H9 (cell line): ENCODE data around the gene C2CD2. TPM values are rescaled to one million over a fixed set of nuclear protein-coding genes. Genes with fewer than 3 reads are reported as not detected.

Experiments used
- DNase-seq: peaks from one replicate; pipeline ENCODE4 v3.0.0-alpha.2; 2017
- H2AFZ ChIP-seq: one replicate; pipeline ENCODE4 v1.6.1; 2013; ENCODE audit warnings: mild to moderate bottlenecking, low read length, control low read depth, moderate library complexity
- H2AK5ac ChIP-seq: 2 replicates; pipeline ENCODE4 v1.6.1; 2013; ENCODE audit warnings: low read length, control low read depth, mixed read lengths; ENCODE audit not compliant: insufficient read length
- H2BK120ac ChIP-seq: one replicate; pipeline ENCODE4 v1.6.1; 2013; ENCODE audit warnings: low read depth, mild to moderate bottlenecking, low read length, control low read depth, inconsistent platforms; ENCODE audit not compliant: poor library complexity, severe bottlenecking
- H2BK12ac ChIP-seq: 2 replicates; pipeline ENCODE4 v1.6.1; 2013; ENCODE audit warnings: low read length, control low read depth, mixed read lengths, low read depth; ENCODE audit not compliant: insufficient read length
- H2BK15ac ChIP-seq: 2 replicates; pipeline ENCODE4 v1.6.1; 2013; ENCODE audit warnings: low read depth, low read length, control low read depth
- H2BK20ac ChIP-seq: one replicate; pipeline ENCODE4 v1.6.1; 2013; ENCODE audit warnings: low read depth, mild to moderate bottlenecking, low read length, control low read depth, inconsistent platforms; ENCODE audit not compliant: poor library complexity, severe bottlenecking
- H2BK5ac ChIP-seq: 2 replicates; pipeline ENCODE4 v1.6.1; 2013; ENCODE audit warnings: low read length, control low read depth, mixed read lengths; ENCODE audit not compliant: insufficient read length
- H3K14ac ChIP-seq: 2 replicates; pipeline ENCODE4 v1.6.1; 2013; ENCODE audit warnings: low read length, control low read depth; ENCODE audit not compliant: insufficient read depth
- H3K18ac ChIP-seq: 2 replicates; pipeline ENCODE4 v1.6.1; 2013; ENCODE audit warnings: low read depth, mild to moderate bottlenecking, mixed read lengths, low read length, control low read depth; ENCODE audit not compliant: insufficient read length
- H3K23ac ChIP-seq: 2 replicates; pipeline ENCODE4 v1.6.1; 2013; ENCODE audit warnings: low read length, control low read depth, mixed read lengths, low read depth; ENCODE audit not compliant: insufficient read length
- H3K23me2 ChIP-seq: 2 replicates; pipeline ENCODE4 v1.6.1; 2013; ENCODE audit warnings: low read depth, mild to moderate bottlenecking, mixed read lengths, low read length, control low read depth; ENCODE audit not compliant: insufficient read length, poor library complexity, severe bottlenecking
- H3K27ac ChIP-seq: 2 replicates; pipeline ENCODE4 v1.5.1; 2013; ENCODE audit warnings: low read length, control low read depth, mixed read lengths, low read depth; ENCODE audit not compliant: insufficient read length
- H3K27me3 ChIP-seq: 2 replicates; pipeline ENCODE4 v1.6.1; 2013; ENCODE audit warnings: low read length, control low read depth, inconsistent platforms; ENCODE audit not compliant: insufficient read depth
- H3K4ac ChIP-seq: 2 replicates; pipeline ENCODE4 v1.6.1; 2013; ENCODE audit warnings: low read depth, mild to moderate bottlenecking, control low read depth, inconsistent platforms, low read length, moderate library complexity
- H3K4me1 ChIP-seq: 2 replicates; pipeline ENCODE4 v1.6.1; 2013; ENCODE audit warnings: low read length, control low read depth, inconsistent platforms; ENCODE audit not compliant: insufficient read depth
- H3K4me2 ChIP-seq: 2 replicates; pipeline ENCODE4 v1.6.1; 2013; ENCODE audit warnings: low read length, control low read depth, mixed read lengths; ENCODE audit not compliant: insufficient read length, insufficient read depth
- H3K56ac ChIP-seq: 2 replicates; pipeline ENCODE4 v1.6.1; 2013; ENCODE audit warnings: low read depth, mild to moderate bottlenecking, mixed read lengths, low read length, control low read depth; ENCODE audit not compliant: insufficient read length
- H3K79me1 ChIP-seq: 2 replicates; pipeline ENCODE4 v1.6.1; 2013; ENCODE audit warnings: low read depth, mild to moderate bottlenecking, moderate library complexity, low read length, control low read depth, inconsistent platforms; ENCODE audit not compliant: insufficient read depth, poor library complexity, severe bottlenecking
- H3K79me2 ChIP-seq: 2 replicates; pipeline ENCODE4 v1.6.1; 2013; ENCODE audit warnings: low read length, control low read depth, inconsistent platforms; ENCODE audit not compliant: insufficient read depth
- H3K9ac ChIP-seq: 2 replicates; pipeline ENCODE4 v1.6.1; 2013; ENCODE audit warnings: low read length, control low read depth, mixed read lengths; ENCODE audit not compliant: insufficient read length; ENCODE audit errors: extremely low read depth
- H3K9me3 ChIP-seq: one replicate; pipeline ENCODE4 v1.6.1; 2013; ENCODE audit warnings: low read depth, low read length, inconsistent platforms; ENCODE audit not compliant: control insufficient read depth
- H3T11ph ChIP-seq: one replicate; pipeline ENCODE4 v1.6.1; 2013; ENCODE audit warnings: mild to moderate bottlenecking, low read length, control low read depth, inconsistent platforms
- H4K20me1 ChIP-seq: one replicate; pipeline ENCODE4 v1.6.1; 2013; ENCODE audit not compliant: control insufficient read depth, insufficient read length, insufficient read depth
- H4K5ac ChIP-seq: 2 replicates; pipeline ENCODE4 v1.6.1; 2013; ENCODE audit warnings: low read depth, mild to moderate bottlenecking, mixed read lengths, low read length, control low read depth; ENCODE audit not compliant: insufficient read length
- H4K8ac ChIP-seq: replicated peaks from 2 replicates; pipeline ENCODE4 v1.6.1; 2013; ENCODE audit warnings: low read length, control low read depth, mixed read lengths, low read depth; ENCODE audit not compliant: insufficient read length
- H4K91ac ChIP-seq: 2 replicates; pipeline ENCODE4 v1.6.1; 2013; ENCODE audit warnings: low read depth, mild to moderate bottlenecking, moderate library complexity, mixed read lengths, low read length, control low read depth; ENCODE audit not compliant: insufficient read length
- H3K27ac Mint-ChIP-seq, 3 experiments: 2 replicates in 2 of 3; 3 replicates in 1 of 3; pipeline ENCODE4 v1.8.0; 2020 to 2021; ENCODE audit warnings: mixed read lengths in 3 of 3, mild to moderate bottlenecking in 1 of 3, moderate library complexity in 1 of 3
- H3K27me3 Mint-ChIP-seq: 2 replicates; pipeline ENCODE4 v1.8.0; 2021; ENCODE audit warnings: low read depth, mild to moderate bottlenecking, moderate library complexity, mixed read lengths
- H3K36me3 Mint-ChIP-seq, 3 experiments: 2 replicates in 2 of 3; 3 replicates in 1 of 3; pipeline ENCODE4 v1.8.0; 2020 to 2021; ENCODE audit warnings: low read depth in 3 of 3, mixed read lengths in 3 of 3; ENCODE audit not compliant: insufficient read depth in 1 of 3
- H3K4me1 Mint-ChIP-seq, 2 experiments: 2 replicates each; pipeline ENCODE4 v1.8.0; 2020; ENCODE audit warnings: mixed read lengths in 2 of 2
- H3K4me3 Mint-ChIP-seq, 2 experiments: 2 replicates in 1 of 2; 3 replicates in 1 of 2; pipeline ENCODE4 v1.8.0; 2020 to 2021; ENCODE audit warnings: mild to moderate bottlenecking in 2 of 2, mixed read lengths in 2 of 2, moderate library complexity in 1 of 2
- H3K9me3 Mint-ChIP-seq, 2 experiments: 2 replicates in 1 of 2; 3 replicates in 1 of 2; pipeline ENCODE4 v1.8.0; 2020; ENCODE audit warnings: mild to moderate bottlenecking in 2 of 2, mixed read lengths in 2 of 2, moderate library complexity in 1 of 2
- CTCF ChIP-seq: fragments of 200-600 bp; sonication (generic); conservative IDR thresholded peaks from 3 replicates; pipeline ENCODE4 v1.8.0; 2021; ENCODE audit warnings: antibody characterized with exemption, mild to moderate bottlenecking
- WGBS: extraction: QIAGEN DNeasy Blood & Tissue Kit; methylation state at CpG from one replicate; pipeline ENCODE4 v1.1.7; 2013; ENCODE audit warnings: missing lambda C conversion rate, low lambda C conversion rate, mixed read lengths; ENCODE audit not compliant: insufficient read length; ENCODE audit errors: extremely low coverage; 5-methylcytosine and 5-hydroxymethylcytosine counted together
- total RNA-seq: library from RNA; stranded (reverse); gene quantifications from 2 replicates; pipeline ENCODE4 v1.2.1, GENCODE V29; 2021

The C2CD2 gene
- total RNA-seq, 1 experiment from 2014 or later = 14.6 TPM

- Histone ChIP-seq H4K8ac (no peak overlapping the region), H4K91ac (no peak overlapping the region), H2BK5ac (no peak overlapping the region), H3K27ac (no peak overlapping the region), H2BK15ac (no peak overlapping the region), H2AFZ (no peak overlapping the region), H4K20me1 (no peaks in the 10 kb centered on the region), H3K56ac (no peak overlapping the region), H2BK20ac (no peak overlapping the region), H2BK120ac (no peak overlapping the region), H3T11ph (no peak overlapping the region), H3K23me2 (no peaks in the 10 kb centered on the region), H3K4ac (no peak overlapping the region), H3K27me3 (no peaks in the 10 kb centered on the region), H3K79me2 (no peaks in the 10 kb centered on the region), H2BK12ac (no peak overlapping the region), H3K9ac (no peak overlapping the region), H3K18ac (no peak overlapping the region), H3K14ac (no peak overlapping the region), H3K23ac (no peak overlapping the region), H3K79me1 (no peaks in the 10 kb centered on the region), H3K4me1 (no peaks in the 10 kb centered on the region; the same call in 1 of the 2 replicates), H3K4me2 (no peak overlapping the region), H4K5ac (no peak overlapping the region), H2AK5ac (no peak overlapping the region), H3K9me3 (no peaks in the 10 kb centered on the region)
- Mint-ChIP-seq H3K27ac (no peak overlapping the region; a peak in 1 of 7 replicates), H3K36me3 (peaks cover 4 to 13% (median 11%) of the 10 kb centered on the region in 3 experiments; a peak in 5 of 7 replicates), H3K4me3 (no peak overlapping the region), H3K4me1 (peaks cover 6 to 18% of the 10 kb centered on the region in 2 experiments), H3K27me3 (no peaks in the 10 kb centered on the region), H3K9me3 (no peaks in the 10 kb centered on the region; a peak in 1 of 5 replicates)
- no peak for TF ChIP-seq CTCF
- DNase-seq = no peak
- no CpG with 5 or more reads among the region's 7 CpGs for WGBS
Measured at GRCh38 chr21:41921021-41921420, 32.8 kb downstream of the C2CD2 start.
